Measurements from ENCODE around the gene TBX5.

DNA sequence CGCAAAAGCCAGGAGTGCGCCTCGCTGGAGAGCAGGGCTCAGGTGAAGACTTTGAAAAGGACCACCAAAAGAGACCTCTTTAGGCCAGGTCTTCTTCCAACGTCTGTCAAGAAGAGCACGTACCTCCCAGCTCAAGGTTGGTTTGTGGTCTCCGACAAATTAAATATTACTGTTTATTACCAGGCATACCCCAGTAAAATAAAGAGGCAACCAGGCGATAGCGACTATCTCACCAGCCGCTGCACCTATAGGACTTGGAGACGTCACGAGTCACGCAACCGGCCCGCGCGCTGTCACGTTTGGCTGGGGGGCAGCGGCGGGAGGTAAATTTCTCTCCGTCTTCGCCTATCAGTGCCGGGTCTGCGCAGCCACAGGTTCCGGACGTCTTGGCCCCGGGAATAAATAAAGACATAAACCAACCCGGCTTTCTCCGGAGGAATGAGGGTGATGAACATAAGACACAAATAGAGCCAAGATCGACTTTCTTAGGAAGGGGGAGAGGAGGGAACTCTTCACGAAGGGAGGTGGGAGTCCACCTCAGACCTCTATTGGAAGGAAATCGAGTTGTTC is 2.0 kb upstream of the TBX5 start:
- TF ChIP-seq EZH2 (IDR thresholded peaks at IDR 0.05) (no peak), POLR2AphosphoS5 (IDR thresholded peaks at IDR 0.05; ENCODE audit: borderline replicate concordance, low read depth, low read length) (no peak), FOXP2 (optimal IDR thresholded peaks at IDR 0.05; ENCODE audit: control extremely low read depth, extremely low read length, insufficient read depth) (no peak)
